Endothelial cell of umbilical vein (primary cell): ENCODE data around the gene CD247.

ENCODE experiments used
- CTCF ChIP-seq, 2 donors: IDR thresholded peaks; 1 replicate in 1 of 2; 2 replicates in 1 of 2; pipeline ENCODE4 v1.5.1; 2011; ENCODE audit warnings: low read length in 2 of 2, mild to moderate bottlenecking in 2 of 2, moderate library complexity in 2 of 2, control low read depth in 1 of 2, inconsistent platforms in 1 of 2, low read depth in 1 of 2; ENCODE audit not compliant: insufficient read depth in 1 of 2; ENCODE audit errors: extremely low read depth in 1 of 2
- EZH2 ChIP-seq: IDR thresholded peaks from 2 replicates; pipeline ENCODE4 v1.6.1; 2012; ENCODE audit warnings: borderline replicate concordance, low read depth, mild to moderate bottlenecking, moderate library complexity, low read length, inconsistent platforms; ENCODE audit not compliant: severe bottlenecking
- FOS ChIP-seq: IDR thresholded peaks from 2 replicates; pipeline ENCODE4 v1.6.1; 2011; ENCODE audit warnings: mild to moderate bottlenecking, low read length, moderate library complexity, borderline replicate concordance; ENCODE audit not compliant: insufficient read depth
- JUN ChIP-seq: IDR thresholded peaks from 2 replicates; pipeline ENCODE4 v1.6.1; 2011; ENCODE audit warnings: borderline replicate concordance, low read depth; ENCODE audit not compliant: insufficient read length, insufficient read depth
- MYC ChIP-seq: IDR thresholded peaks from one replicate; pipeline ENCODE4 v1.6.1; 2011; ENCODE audit warnings: mild to moderate bottlenecking, low read depth, low read length
- POLR2A ChIP-seq: IDR thresholded peaks from 2 replicates; pipeline ENCODE4 v1.6.1; 2012; ENCODE audit warnings: low read depth, mild to moderate bottlenecking, control low read depth, low read length
- TF ChIP-seq, protein P1 (sequence below): IDR thresholded peaks from 2 replicates; pipeline ENCODE4 v1.6.1; 2011; ENCODE audit not compliant: insufficient read depth, insufficient read length

GRCh38 chr1:167545349-167545748 lies 27.0 kb upstream of the CD247 start:
- TF ChIP-seq CTCF (IDR thresholded peaks at IDR 0.05; ENCODE audit: extremely low read depth in 1 of 2, insufficient read depth in 1 of 2, low read depth in 1 of 2, low read length in 2 of 2) = no peak
- no peak for TF ChIP-seq POLR2A
- TF ChIP-seq EZH2 = no peak
- TF ChIP-seq FOS = no peak
- no peak for TF ChIP-seq MYC
- TF ChIP-seq, protein P1, sequence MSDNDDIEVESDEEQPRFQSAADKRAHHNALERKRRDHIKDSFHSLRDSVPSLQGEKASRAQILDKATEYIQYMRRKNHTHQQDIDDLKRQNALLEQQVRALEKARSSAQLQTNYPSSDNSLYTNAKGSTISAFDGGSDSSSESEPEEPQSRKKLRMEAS = no peak
- no peak for TF ChIP-seq JUN
